ENCODE measurements around the gene GAS2L2. TPM values are rescaled to one million over a fixed set of nuclear protein-coding genes. Genes with fewer than 3 reads are reported as not detected.
A peak's percentile ranks its signal among the peaks of the same experiment; 100 is the strongest.
"Not testable (repeated sequence)": the region's sequence is repeated elsewhere in the genome, so short reads cannot be mapped to it uniquely, and the experiment has no call there.

GAS2L2 gene
- total RNA-seq, 1 experiment from 2014 or later, result not detected

GRCh38 chr17:35775039-35775438 lies 22.0 kb upstream of the GAS2L2 start:
- in situ Hi-C loops (cut with HindIII; ENCODE audit: low pct_unique_long_range_greater_than_20kb, low sequenced_read_pairs), result no loop called here
- no peak for DNase-seq (ENCODE audit: low read depth)

GRCh38 chr17:35774499-35774898 lies 21.5 kb upstream of the GAS2L2 start:
- no peak for DNase-seq (ENCODE audit: low read depth)

GRCh38 chr17:35773679-35774425 lies 20.8 kb upstream of the GAS2L2 start:
- DNase-seq (ENCODE audit: low read depth), result no peak
- in situ Hi-C loops (cut with HindIII; ENCODE audit: low pct_unique_long_range_greater_than_20kb, low sequenced_read_pairs), result no loop called here

More at GRCh38 chr17:35774499-35774898, 21.5 kb upstream of the GAS2L2 start:
- in situ Hi-C loops (cut with HindIII; ENCODE audit: low pct_unique_long_range_greater_than_20kb, low sequenced_read_pairs), result no loop called here

DNA sequence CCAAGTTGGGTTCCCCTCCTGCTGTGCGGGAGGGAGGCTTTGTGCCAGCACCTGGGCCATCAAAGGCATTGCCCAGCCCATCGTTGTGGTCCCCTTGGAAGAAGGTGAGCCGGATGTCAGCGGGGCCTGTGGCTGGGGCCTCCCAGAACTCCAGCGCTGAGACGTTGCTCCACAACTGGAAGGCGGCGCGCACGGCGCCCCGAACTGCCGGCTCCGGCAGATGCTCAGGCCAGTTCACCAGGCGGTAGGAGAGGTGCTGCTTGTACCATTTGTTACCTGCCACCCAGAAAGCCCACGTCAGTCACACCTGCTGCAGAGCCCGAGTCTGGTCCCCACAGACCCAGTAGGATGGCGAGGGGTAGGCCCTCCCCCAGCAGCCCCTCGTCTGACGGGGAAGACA lies 20.1 kb upstream of the GAS2L2 start:
- in situ Hi-C loops (cut with HindIII; ENCODE audit: low pct_unique_long_range_greater_than_20kb, low sequenced_read_pairs), result no loop called here
- DNase-seq (ENCODE audit: low read depth), result no peak

DNA sequence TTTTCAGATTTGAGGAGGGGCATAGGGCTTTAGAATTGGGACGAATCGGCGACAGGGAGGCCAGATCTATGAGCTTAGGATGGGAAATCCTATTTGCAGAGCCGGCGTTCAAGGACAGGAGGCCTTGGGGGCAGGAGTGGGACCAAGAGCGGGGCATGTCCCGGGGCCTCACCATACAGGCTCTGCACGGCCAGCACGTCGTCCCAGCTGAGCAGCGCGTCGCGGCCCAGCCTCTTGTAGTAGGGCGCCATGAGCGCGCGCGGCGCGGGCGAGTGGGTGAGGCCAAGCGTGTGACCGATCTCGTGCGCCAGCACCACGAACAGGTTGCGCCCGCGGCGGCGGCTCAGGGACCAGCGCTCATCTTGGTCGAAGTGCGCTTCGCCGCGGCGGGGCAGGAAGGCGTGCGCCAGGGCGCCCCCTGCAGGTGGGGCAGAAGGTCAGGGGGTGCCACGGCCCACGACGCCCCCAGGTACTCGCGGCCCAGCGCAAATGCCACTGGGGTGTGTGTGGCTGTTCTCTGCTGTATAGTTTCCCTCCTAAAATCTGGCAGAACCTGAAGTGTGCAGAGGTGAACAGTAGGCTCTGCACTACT lies 17.0 kb upstream of the GAS2L2 start:
- DNase-seq (ENCODE audit: low read depth), result no peak
- in situ Hi-C loops (cut with HindIII; ENCODE audit: low pct_unique_long_range_greater_than_20kb, low sequenced_read_pairs), result no loop called here

- no peak for DNase-seq (ENCODE audit: low read depth)
- in situ Hi-C loops (cut with HindIII; ENCODE audit: low pct_unique_long_range_greater_than_20kb, low sequenced_read_pairs), result no loop called here
Observed at GRCh38 chr17:35768797-35769196, 15.8 kb upstream of the GAS2L2 start.

- in situ Hi-C loops (cut with HindIII; ENCODE audit: low pct_unique_long_range_greater_than_20kb, low sequenced_read_pairs), result no loop called here
- DNase-seq (ENCODE audit: low read depth), result peak; percentile 25
Observed at GRCh38 chr17:35766903-35767510, 14.0 kb upstream of the GAS2L2 start.

DNA sequence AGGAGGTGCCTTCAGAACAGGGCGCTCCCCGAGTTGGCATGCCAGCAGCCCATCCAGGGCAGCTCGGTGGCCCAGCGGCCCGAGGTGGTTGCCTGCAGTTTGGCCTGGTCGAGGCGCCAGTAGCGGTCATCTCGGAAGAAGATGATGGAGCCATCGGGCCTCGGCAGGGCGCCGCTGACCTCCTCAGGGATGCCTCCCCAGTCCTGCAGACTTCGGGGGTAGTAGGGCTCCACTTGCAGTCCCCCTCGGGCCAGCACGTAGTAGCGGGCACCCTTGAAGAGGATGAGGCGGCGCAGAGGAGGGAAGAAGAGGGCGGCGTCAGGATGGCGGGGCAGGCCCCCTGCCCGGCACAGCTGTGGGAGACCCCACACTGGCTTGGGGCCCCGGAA lies 13.4 kb upstream of the GAS2L2 start:
- no peak for DNase-seq (ENCODE audit: low read depth)

GRCh38 chr17:35765756-35766488 lies 12.9 kb upstream of the GAS2L2 start:
- in situ Hi-C loops (cut with HindIII; ENCODE audit: low pct_unique_long_range_greater_than_20kb, low sequenced_read_pairs), result no loop called here

More for the DNA sequence above, 13.4 kb upstream of the GAS2L2 start:
- in situ Hi-C loops (cut with HindIII; ENCODE audit: low pct_unique_long_range_greater_than_20kb, low sequenced_read_pairs), result no loop called here

DNA sequence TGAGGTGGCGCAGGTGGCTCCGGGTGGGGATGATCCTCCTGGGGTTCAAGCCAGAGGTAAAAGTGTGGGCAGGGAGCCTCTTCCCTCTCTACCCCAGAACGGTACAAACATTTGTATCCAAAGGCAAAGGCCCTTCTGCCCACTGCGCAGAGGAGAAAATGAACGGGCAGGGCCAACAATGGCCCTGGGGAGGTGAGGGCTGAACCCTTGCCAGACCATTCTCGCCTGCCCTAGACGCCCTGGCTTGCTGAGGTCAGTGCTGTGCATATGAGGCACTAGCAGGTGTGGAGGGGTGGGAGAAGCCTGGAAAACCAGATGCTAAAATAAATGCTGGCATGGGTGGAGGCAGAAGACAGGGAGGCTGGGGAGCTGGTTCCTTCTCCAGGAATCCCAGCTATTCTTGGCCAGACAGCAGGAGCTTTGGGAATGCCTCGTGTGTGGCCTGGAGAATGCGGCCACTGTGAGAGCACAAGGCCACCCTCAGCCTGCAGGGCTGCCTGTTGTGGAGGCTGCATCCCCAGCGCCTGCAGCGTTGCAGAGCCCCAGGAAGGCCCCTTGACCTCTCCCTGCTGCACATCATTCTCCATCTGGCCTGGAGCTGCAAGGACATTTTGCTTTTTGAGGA lies 12.2 kb upstream of the GAS2L2 start:
- in situ Hi-C loops (cut with HindIII; ENCODE audit: low pct_unique_long_range_greater_than_20kb, low sequenced_read_pairs), result no loop called here
- DNase-seq (ENCODE audit: low read depth), result no peak

More at GRCh38 chr17:35765756-35766488, 12.9 kb upstream of the GAS2L2 start:
- DNase-seq (ENCODE audit: low read depth), result no peak

DNA sequence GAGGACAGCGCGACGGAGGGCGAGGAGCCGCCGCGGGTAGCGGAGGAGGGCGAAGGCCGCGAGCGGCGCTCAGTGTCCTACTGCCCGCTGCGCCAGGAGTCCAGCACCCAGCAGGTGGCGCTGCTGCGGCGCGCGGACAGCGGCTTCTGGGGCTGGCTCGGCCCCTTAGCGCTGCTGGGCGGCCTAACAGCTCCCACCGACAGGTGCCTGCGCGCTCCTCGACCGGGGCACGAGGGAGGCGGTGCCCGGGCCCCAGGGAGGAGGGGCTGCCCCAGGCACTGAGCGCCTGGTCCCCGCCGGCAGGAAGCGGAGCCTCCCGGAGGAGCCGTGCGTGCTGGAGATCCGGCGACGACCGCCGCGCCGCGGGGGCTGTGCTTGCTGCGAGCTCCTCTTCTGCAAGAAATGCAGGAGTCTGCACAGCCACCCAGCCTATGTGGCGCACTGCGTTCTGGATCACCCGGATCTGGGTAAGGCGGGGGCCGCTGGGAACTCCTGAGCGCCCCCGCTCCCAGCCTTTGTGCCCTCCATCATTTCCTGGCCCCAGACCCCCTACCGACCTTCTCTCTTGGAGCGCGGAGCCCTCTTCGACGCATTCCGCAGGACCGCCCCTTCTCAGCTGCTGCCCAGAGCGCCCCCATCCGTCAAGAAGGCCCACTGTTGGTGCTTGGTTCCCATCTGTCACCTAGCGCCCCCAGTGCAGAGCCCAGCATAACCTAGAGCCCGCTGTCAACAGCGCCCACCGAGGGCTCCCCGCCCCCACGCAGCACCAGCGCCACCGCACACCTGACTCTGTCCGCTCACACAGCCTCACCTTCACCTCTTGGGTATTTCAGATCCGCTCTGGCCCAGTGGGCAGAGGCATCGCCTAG lies 11.3 kb upstream of the GAS2L2 start:
- in situ Hi-C loops (cut with HindIII; ENCODE audit: low pct_unique_long_range_greater_than_20kb, low sequenced_read_pairs), result no loop called here

DNA sequence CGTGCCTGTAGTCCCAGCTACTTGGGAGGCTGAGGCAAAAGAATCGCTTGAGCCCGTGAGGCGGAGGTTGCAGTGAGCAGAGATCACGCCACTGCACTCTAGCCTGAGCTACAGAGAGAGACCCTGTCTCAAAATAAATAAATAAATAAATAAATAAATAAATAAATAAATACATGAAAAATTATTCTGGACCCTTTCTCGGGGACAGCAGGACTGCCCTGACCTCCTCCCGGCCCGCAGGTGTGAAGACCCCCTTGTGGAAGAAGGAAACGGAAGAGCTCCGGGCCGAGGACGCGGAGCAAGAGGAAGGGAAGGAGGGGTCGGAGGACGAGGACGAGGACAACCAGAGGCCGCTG lies 10.7 kb upstream of the GAS2L2 start:
- in situ Hi-C loops (cut with HindIII; ENCODE audit: low pct_unique_long_range_greater_than_20kb, low sequenced_read_pairs), result no loop called here
- no peak for DNase-seq (ENCODE audit: low read depth)

More for the DNA sequence above, 11.3 kb upstream of the GAS2L2 start:
- DNase-seq (ENCODE audit: low read depth), result peak; percentile 96

DNA sequence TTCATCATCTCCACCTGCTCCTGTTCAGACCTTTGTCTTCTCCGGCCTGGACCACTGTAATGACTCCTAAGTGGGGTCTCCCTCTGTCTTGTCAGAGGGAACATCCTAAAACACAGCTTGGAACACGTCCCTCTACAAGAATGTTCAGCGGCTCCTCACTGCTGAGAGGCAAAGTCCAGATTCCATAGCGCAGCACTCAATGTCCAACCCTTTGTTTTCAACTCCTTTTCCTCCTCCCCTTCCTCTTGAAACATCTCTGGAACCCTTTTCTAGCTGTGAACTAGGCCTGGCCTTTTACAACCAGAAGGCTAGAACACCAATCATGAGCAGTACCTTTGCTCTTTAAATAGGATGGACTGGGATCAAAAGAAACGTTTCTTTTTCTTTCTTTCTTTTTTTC lies 8.6 kb upstream of the GAS2L2 start:
- in situ Hi-C loops (cut with HindIII; ENCODE audit: low pct_unique_long_range_greater_than_20kb, low sequenced_read_pairs), result no loop called here
- no peak for DNase-seq (ENCODE audit: low read depth)

- no peak for DNase-seq (ENCODE audit: low read depth)
- in situ Hi-C loops (cut with HindIII; ENCODE audit: low pct_unique_long_range_greater_than_20kb, low sequenced_read_pairs), result no loop called here
Observed at GRCh38 chr17:35760587-35760986, 7.5 kb upstream of the GAS2L2 start, which contains the start of gene C17orf50. Gene C17orf50 (plus strand): TSS chr17:35760887. CDS start chr17:35760942, 55 bp downstream.

DNA sequence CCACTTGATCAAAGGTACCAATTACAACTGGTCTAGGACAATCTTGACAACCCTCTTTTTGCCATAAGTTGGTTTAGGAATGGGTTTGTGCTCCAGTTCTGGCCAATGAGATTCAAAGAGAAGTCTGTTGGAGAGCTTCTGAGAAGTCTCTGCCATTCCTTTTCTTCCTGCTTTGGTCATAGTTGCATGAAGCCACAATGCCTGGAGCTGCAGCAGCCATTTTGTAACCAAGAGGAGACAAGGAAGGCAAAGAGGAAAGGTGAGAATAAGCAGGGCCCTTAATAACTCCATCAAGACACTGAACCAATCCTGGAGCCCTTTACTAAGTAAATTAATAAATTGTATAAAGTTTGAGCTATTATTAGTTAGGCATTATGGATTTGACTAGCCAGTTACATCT lies 4.2 kb upstream of the GAS2L2 start:
- in situ Hi-C loops (cut with HindIII; ENCODE audit: low pct_unique_long_range_greater_than_20kb, low sequenced_read_pairs), result no loop called here
- no peak for DNase-seq (ENCODE audit: low read depth)

- in situ Hi-C loops (cut with HindIII; ENCODE audit: low pct_unique_long_range_greater_than_20kb, low sequenced_read_pairs), result no loop called here
- no peak for DNase-seq (ENCODE audit: low read depth)
Observed at GRCh38 chr17:35752471-35752870, 568 bp downstream of the GAS2L2 start.

- in situ Hi-C loops (cut with HindIII; ENCODE audit: low pct_unique_long_range_greater_than_20kb, low sequenced_read_pairs); DNase-seq (ENCODE audit: low read depth): not testable (repeated sequence)
Observed at GRCh38 chr17:35751541-35751940, 1.5 kb downstream of the GAS2L2 start.

Data from Caki2 (cell line).